Astrocyte of the spinal cord (primary cell): ENCODE results near the gene RIN2.

Source experiments
- DNase-seq: peaks from one replicate; pipeline ENCODE4 v3.0.0; 2011; ENCODE audit warnings: low read depth, low spot score
- H3K4me3 ChIP-seq: 2 replicates; pipeline ENCODE4 v1.5.1; 2011; ENCODE audit warnings: low read depth, mild to moderate bottlenecking, low read length, moderate library complexity
- CTCF ChIP-seq: IDR thresholded peaks from 2 replicates; pipeline ENCODE4 v1.5.1; 2012; ENCODE audit warnings: low read depth, mild to moderate bottlenecking, low read length, inconsistent platforms
- in situ Hi-C: cut with HindIII; loops from 2 replicates; pipeline ENCODE4 v1.10.0; 2017; ENCODE audit warnings: low sequenced_read_pairs

The RIN2 gene

DNA sequence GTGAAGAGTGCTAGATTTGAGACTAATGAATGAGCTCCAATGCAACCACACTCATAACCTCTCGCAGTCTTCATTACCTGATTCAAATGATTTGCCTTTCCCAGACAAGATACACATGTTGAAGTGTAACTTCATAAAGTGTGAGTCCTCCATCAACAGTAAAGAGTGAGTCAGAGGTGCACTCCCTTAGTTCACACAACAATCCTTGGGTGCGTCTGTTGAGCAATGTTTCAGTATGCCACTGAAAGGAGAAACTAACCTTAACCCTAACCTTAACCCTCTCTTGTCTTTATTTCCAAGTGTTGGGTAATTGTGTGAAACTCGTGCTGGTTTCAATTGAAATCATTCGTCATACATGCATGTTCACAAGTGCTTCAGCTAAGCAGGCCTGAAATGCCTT is 21.0 kb upstream of the RIN2 start:
- peak; percentile 39 for DNase-seq
- no peak overlapping the region for H3K4me3 ChIP-seq
- TF ChIP-seq CTCF, result no peak
- in situ Hi-C loops, result no loop called here

GRCh38 chr20:19738951-19739350 is 19.1 kb upstream of the RIN2 start:
- peak; percentile 9 for DNase-seq
- no peak overlapping the region for H3K4me3 ChIP-seq
- TF ChIP-seq CTCF, result no peak
- in situ Hi-C loops, result no loop called here

GRCh38 chr20:19739351-19739750 is 18.7 kb upstream of the RIN2 start:
- no peak overlapping the region for H3K4me3 ChIP-seq
- in situ Hi-C loops, result no loop called here
- no peak for DNase-seq
- TF ChIP-seq CTCF, result no peak

DNA sequence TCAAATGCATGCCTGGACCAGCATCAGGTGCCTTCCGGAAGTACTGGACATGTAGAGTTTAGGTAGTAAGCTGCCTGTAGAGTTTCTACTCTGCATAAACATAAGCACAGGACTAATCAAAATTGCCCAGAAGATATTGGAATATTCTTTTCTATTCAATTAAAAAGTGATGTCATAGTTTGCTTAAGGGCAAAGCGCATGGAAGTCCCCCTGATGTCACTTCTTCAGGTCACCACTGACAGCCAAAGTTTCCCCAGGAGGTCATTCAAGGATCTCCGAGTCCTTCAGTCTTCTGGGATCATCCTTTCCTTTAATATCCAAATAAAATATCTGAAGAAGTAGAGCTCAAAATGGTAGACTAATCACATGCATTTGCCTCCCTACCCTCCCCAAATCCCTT is 17.5 kb upstream of the RIN2 start:
- in situ Hi-C loops, result no loop called here
- DNase-seq, result no peak
- TF ChIP-seq CTCF, result no peak
- H3K4me3 ChIP-seq, result no peak overlapping the region

DNA sequence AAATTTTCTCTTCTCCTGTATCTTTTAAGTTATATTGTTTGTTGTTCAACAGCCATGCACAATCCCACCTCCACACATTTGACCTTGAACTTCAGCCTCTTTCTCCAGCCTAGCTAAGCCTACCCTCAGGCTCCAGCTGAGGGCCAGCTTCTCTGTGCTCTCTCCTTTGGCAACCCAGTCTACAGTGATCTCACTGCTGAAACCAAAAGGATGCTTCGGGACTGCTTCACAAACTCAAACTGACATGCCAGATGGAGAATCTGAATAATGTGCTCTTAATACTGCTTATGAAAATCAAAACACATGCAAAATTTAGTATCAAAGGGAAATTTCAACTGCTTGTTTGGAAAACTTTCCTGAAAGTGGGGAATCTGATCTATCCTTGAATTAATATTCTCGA is 16.1 kb upstream of the RIN2 start:
- no peak for TF ChIP-seq CTCF
- in situ Hi-C loops, result no loop called here
- no peak for DNase-seq
- no peak overlapping the region for H3K4me3 ChIP-seq

- no peak for TF ChIP-seq CTCF
- in situ Hi-C loops, result no loop called here
- DNase-seq, result no peak
Observed at GRCh38 chr20:19742974-19743639, 15.0 kb upstream of the RIN2 start.

DNA sequence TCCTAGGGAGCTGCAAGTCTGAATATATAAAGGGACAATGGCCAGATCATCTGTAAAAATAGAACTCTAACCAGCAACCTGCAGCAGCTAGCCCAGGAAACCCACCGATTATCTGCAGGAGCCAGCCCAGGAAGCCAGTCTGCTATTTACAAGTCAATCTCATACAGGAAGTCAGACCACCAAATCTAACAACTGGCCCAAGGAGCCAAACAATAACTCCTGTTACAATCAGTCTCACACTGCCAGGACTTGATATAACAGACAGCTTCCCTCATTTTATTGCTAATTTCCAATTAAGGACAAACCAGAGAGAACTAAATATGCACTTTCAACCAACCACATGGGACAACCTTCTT is 14.4 kb upstream of the RIN2 start:
- in situ Hi-C loops, result no loop called here
- H3K4me3 ChIP-seq, result no peak overlapping the region
- no peak for DNase-seq
- TF ChIP-seq CTCF, result no peak

More at GRCh38 chr20:19742974-19743639, 15.0 kb upstream of the RIN2 start:
- no peak overlapping the region for H3K4me3 ChIP-seq
